SU-DHL-6 (cell line): ENCODE data around the gene MRPS11.
"Not testable (repeated sequence)": the region's sequence is repeated elsewhere in the genome, so short reads cannot be mapped to it uniquely, and the experiment has no call there.

Source experiments
- EZH2phosphoT487 ChIP-seq: fragments of 200-600 bp; sonication (generic), shearing (Covaris generic); conservative IDR thresholded peaks from 2 replicates; pipeline ENCODE4 v1.6.1; 2018; ENCODE audit warnings: mild to moderate bottlenecking, antibody characterized with exemption, low read length, moderate library complexity, mixed read lengths
- TF ChIP-seq, protein P1 (sequence below): fragments of 200-600 bp; sonication (generic); IDR thresholded peaks from one replicate; pipeline ENCODE4 v1.5.1; 2017; ENCODE audit warnings: antibody characterized with exemption, mild to moderate bottlenecking, low read length, moderate library complexity; ENCODE audit not compliant: insufficient read depth, poor library complexity, severe bottlenecking

DNA sequence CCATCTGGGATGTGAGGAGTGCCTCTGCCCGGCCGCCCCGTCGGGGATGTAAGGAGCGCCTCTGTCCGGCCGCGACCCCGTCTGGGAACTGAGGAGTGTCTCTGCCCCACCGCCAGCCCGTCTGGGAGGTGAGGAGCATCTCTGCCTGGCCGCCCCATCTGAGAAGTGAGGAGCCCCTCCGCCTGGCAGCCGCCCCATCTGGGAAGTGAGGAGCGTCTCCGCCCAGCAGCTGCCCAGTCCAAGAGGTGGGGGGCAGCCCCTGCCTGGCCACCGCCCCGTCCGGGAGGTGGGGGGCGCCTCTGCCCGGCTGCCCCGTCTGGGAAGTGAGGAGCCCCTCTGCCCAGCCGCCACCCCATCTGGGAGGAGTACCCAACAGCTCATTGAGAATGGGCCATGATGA is 56.6 kb downstream of the MRPS11 start:
- TF ChIP-seq, protein P1, sequence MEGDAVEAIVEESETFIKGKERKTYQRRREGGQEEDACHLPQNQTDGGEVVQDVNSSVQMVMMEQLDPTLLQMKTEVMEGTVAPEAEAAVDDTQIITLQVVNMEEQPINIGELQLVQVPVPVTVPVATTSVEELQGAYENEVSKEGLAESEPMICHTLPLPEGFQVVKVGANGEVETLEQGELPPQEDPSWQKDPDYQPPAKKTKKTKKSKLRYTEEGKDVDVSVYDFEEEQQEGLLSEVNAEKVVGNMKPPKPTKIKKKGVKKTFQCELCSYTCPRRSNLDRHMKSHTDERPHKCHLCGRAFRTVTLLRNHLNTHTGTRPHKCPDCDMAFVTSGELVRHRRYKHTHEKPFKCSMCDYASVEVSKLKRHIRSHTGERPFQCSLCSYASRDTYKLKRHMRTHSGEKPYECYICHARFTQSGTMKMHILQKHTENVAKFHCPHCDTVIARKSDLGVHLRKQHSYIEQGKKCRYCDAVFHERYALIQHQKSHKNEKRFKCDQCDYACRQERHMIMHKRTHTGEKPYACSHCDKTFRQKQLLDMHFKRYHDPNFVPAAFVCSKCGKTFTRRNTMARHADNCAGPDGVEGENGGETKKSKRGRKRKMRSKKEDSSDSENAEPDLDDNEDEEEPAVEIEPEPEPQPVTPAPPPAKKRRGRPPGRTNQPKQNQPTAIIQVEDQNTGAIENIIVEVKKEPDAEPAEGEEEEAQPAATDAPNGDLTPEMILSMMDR, result not testable (repeated sequence)
- not testable (repeated sequence) for TF ChIP-seq EZH2phosphoT487
